Breast epithelium (tissue), 3 donors: ENCODE results near the gene KDM4B.

Source experiments
- POLR2A ChIP-seq: fragments of 450-650 bp; IDR thresholded peaks from one replicate; pipeline ENCODE4 v1.6.1; 2016; ENCODE audit warnings: antibody characterized with exemption, mild to moderate bottlenecking, moderate library complexity
- TF ChIP-seq, protein P1 (sequence below), 3 donors: fragments of 450-650 bp; IDR thresholded peaks; one replicate each; pipeline ENCODE4 v1.5.1; 2016 to 2017; ENCODE audit warnings: antibody characterized with exemption in 3 of 3, mild to moderate bottlenecking in 3 of 3, moderate library complexity in 3 of 3

DNA sequence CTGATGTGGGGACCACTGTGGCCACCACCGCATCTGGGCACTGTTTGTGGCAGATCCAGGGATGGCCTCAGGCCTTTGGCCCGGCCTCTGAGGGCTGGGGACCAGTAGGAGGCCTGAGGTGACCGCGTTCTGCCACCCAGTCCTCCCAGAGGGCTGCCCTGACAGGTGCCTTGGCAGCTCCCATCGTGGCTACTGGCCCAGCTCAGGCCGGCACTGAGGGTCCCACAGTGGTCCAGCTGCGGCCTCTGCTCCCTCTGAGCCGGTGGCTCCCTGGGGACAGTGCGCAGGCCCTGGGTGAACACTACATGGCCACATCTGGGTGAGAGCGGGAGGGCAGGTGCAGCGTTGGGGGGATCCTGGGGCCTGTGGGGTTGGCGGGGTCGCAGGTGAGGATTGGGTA, 61.9 kb downstream of the KDM4B start:
- TF ChIP-seq POLR2A, result no peak
- TF ChIP-seq, protein P1, sequence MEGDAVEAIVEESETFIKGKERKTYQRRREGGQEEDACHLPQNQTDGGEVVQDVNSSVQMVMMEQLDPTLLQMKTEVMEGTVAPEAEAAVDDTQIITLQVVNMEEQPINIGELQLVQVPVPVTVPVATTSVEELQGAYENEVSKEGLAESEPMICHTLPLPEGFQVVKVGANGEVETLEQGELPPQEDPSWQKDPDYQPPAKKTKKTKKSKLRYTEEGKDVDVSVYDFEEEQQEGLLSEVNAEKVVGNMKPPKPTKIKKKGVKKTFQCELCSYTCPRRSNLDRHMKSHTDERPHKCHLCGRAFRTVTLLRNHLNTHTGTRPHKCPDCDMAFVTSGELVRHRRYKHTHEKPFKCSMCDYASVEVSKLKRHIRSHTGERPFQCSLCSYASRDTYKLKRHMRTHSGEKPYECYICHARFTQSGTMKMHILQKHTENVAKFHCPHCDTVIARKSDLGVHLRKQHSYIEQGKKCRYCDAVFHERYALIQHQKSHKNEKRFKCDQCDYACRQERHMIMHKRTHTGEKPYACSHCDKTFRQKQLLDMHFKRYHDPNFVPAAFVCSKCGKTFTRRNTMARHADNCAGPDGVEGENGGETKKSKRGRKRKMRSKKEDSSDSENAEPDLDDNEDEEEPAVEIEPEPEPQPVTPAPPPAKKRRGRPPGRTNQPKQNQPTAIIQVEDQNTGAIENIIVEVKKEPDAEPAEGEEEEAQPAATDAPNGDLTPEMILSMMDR (IDR thresholded peaks at IDR 0.05), result no peak
